ENCODE measurements around the gene ASB5. TPM values are rescaled to one million over a fixed set of nuclear protein-coding genes. Genes with fewer than 3 reads are reported as not detected.

ASB5 gene, protein sequence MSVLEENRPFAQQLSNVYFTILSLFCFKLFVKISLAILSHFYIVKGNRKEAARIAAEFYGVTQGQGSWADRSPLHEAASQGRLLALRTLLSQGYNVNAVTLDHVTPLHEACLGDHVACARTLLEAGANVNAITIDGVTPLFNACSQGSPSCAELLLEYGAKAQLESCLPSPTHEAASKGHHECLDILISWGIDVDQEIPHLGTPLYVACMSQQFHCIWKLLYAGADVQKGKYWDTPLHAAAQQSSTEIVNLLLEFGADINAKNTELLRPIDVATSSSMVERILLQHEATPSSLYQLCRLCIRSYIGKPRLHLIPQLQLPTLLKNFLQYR
- total RNA-seq = not detected
- polyA plus RNA-seq = not detected
- not detected for total RNA-seq

DNA sequence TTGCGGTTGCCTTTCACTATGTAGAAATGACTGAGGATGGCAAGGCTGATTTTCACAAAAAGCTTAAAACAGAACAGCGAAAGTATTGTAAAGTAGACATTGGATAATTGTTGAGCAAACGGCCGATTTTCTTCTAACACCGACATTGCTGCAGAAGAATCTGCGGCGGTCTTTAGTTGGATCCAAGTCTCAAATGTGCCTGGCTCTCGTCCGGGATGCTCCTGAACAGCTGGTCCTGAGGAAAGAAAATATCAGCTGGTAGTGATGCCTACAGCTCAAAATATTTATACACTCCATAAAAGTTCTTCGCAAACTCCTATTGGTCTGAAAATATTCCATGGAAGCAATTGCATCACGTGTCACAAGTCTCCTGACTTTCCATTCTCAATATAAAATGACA, at the start of gene ASB5:
ASB5 (minus strand) TSS at position 260 of the 400 bp plus-strand sequence; CDS start at position 146, 114 bp downstream.
- no peak within 1 kb of the TSS for H3K27ac ChIP-seq (ENCODE audit: low read depth, low read length)
- H3K9me3 Mint-ChIP-seq = no peaks in the 10 kb centered on the region
- no peak within 1 kb of the TSS for H3K4me3 ChIP-seq (ENCODE audit: low read length)
- DNase-seq = no peak
- H3K36me3 ChIP-seq (ENCODE audit: control insufficient read depth in 2 of 3, insufficient read depth in 3 of 3, low read length in 3 of 3) = no peaks in the 10 kb centered on the region
- H3K4me3 Mint-ChIP-seq = no peak within 1 kb of the TSS
- H3K27ac Mint-ChIP-seq = no peak within 1 kb of the TSS
- H3K27me3 Mint-ChIP-seq = peaks cover 0 to 2% (median 0%) of the 10 kb centered on the region in 5 donors
- ChIA-PET POLR2A (no interaction called here), CTCF (no interaction called here)
- no peaks in the 10 kb centered on the region for H3K27me3 ChIP-seq (ENCODE audit: control insufficient read depth in 2 of 2, insufficient read depth in 2 of 2, low read length in 2 of 2)
- no peak for ATAC-seq
- H3K9me3 ChIP-seq (ENCODE audit: control insufficient read depth in 2 of 3, low read length in 3 of 3) = no peaks in the 10 kb centered on the region
- intact Hi-C loops (cut with micrococcal nuclease) = no loop called here
- no peaks in the 10 kb centered on the region for H3K4me1 ChIP-seq (ENCODE audit: control insufficient read depth in 2 of 2, insufficient read depth in 2 of 2, low read length in 2 of 2)
- peaks cover 0 to 6% (median 0%) of the 10 kb centered on the region in 5 donors for H3K36me3 Mint-ChIP-seq
- H3K4me1 Mint-ChIP-seq = no peaks in the 10 kb centered on the region

DNA sequence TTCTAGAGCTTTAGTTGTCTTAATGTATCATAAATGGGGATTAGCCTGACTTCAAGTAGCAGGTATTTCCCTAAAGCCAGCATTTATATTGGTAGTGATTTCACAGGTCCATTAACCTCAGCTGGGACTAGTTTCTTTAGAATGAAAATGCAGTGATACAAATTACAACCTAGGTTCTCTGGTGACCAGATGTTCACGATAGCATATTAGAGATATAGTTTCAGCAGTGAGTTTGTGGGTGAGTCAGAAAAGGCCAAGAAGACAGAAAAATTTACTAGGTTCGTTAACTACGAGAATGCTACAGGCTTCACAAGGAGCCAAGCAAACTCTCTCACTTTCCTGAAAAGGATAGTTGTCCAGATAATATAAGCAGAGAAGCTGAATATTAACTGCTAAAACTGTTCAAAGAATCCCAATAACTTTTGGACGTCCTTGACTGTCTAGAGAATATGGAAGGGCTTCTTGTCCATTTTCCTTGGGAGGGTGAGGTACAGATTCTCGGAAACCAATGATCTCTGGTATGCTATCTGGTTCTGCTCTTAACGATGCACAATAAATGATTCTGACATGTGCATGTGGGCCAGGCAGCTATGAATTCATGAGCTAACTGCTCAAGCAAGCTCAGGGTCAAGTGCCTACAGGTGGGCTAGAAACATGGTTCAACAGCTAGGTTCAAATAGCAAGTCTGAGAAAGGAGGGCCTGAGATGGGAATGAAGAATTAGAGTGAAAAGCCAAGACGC, 44.7 kb upstream of the ASB5 start:
- no peak overlapping the region for H3K4me3 ChIP-seq (ENCODE audit: low read length)
- CTCF ChIA-PET = no interaction called here
- ATAC-seq (no peak), DNase-seq (no peak)
- Mint-ChIP-seq H3K9me3 (no peaks in the 10 kb centered on the region), H3K27ac (no peak overlapping the region), H3K27me3 (peaks cover 0 to 13% (median 0%) of the 10 kb centered on the region in 5 donors), H3K4me3 (no peak overlapping the region), H3K36me3 (peaks cover 0 to 2% (median 0%) of the 10 kb centered on the region in 5 donors), H3K4me1 (peaks cover 0 to 12% (median 8%) of the 10 kb centered on the region in 7 donors)
- POLR2A ChIA-PET = no interaction called here
- no peaks in the 10 kb centered on the region for H3K9me3 ChIP-seq (ENCODE audit: control insufficient read depth in 2 of 3, low read length in 3 of 3)
- H3K4me1 ChIP-seq (ENCODE audit: control insufficient read depth in 2 of 2, insufficient read depth in 2 of 2, low read length in 2 of 2) = peaks cover 0 to 2% of the 10 kb centered on the region in 2 donors
- intact Hi-C loops (cut with micrococcal nuclease) = no loop called here
- no peaks in the 10 kb centered on the region for H3K27me3 ChIP-seq (ENCODE audit: control insufficient read depth in 2 of 2, insufficient read depth in 2 of 2, low read length in 2 of 2)
- no peaks in the 10 kb centered on the region for H3K36me3 ChIP-seq (ENCODE audit: control insufficient read depth in 2 of 3, insufficient read depth in 3 of 3, low read length in 3 of 3)
- no peak overlapping the region for H3K27ac ChIP-seq (ENCODE audit: low read depth, low read length)

DNA sequence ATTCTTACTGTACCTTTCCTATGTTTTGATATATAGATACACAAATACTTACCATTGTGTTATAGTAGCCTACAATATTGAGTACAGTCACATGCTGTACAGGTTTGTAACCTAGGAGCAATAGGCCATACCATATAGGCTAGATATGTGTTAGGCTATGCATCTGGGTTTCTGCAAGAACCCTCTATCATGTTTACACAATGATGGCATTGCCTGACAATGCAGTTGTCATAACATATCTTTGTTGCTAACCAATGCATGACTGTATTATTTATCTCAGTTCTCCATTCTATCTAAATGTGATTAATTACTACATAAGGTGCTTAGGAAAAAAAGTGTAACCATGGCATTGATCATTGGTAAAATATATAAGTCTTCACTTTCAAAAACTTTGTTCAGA, 40.8 kb upstream of the ASB5 start:
- no peak overlapping the region for H3K27ac ChIP-seq (ENCODE audit: low read depth, low read length)
- ChIA-PET POLR2A (no interaction called here), CTCF (no interaction called here)
- no peaks in the 10 kb centered on the region for H3K9me3 ChIP-seq (ENCODE audit: control insufficient read depth in 2 of 3, low read length in 3 of 3)
- no peaks in the 10 kb centered on the region for H3K9me3 Mint-ChIP-seq
- ATAC-seq (no peak), DNase-seq (no peak)
- no peaks in the 10 kb centered on the region for H3K27me3 ChIP-seq (ENCODE audit: control insufficient read depth in 2 of 2, insufficient read depth in 2 of 2, low read length in 2 of 2)
- H3K27me3 Mint-ChIP-seq = peaks cover 11 to 23% (median 18%) of the 10 kb centered on the region in 5 donors
- no peak overlapping the region for H3K27ac Mint-ChIP-seq
- H3K4me1 ChIP-seq (ENCODE audit: control insufficient read depth in 2 of 2, insufficient read depth in 2 of 2, low read length in 2 of 2) = no peaks in the 10 kb centered on the region
- H3K4me3 Mint-ChIP-seq = no peak overlapping the region
- H3K4me1 Mint-ChIP-seq = no peaks in the 10 kb centered on the region
- no peak overlapping the region for H3K4me3 ChIP-seq (ENCODE audit: low read length)
- no peaks in the 10 kb centered on the region for H3K36me3 Mint-ChIP-seq
- intact Hi-C loops (cut with micrococcal nuclease) = no loop called here
- H3K36me3 ChIP-seq (ENCODE audit: control insufficient read depth in 2 of 3, insufficient read depth in 3 of 3, low read length in 3 of 3) = no peaks in the 10 kb centered on the region

DNA sequence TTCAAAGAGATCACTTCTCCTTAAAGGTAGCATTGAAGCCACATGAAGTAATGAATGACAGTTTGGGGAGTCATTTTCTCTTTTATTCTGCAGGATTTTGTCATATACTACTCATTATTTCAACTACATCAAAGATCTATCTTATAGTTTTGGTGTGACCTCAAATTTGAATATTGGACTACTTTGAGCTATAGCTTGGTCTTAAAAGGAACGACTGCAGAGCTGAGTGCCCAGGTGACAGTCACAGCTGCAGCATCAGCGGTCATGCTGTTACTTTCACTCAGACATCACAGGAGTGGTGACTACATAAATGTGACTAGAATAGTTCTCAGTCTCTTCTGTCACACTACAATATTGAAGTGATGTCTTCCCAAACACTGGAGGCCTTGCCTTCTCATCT, 40.0 kb upstream of the ASB5 start:
- Mint-ChIP-seq H3K27ac (no peak overlapping the region), H3K4me3 (no peak overlapping the region), H3K4me1 (no peaks in the 10 kb centered on the region), H3K9me3 (no peaks in the 10 kb centered on the region), H3K27me3 (peaks cover 14 to 30% (median 19%) of the 10 kb centered on the region in 5 donors), H3K36me3 (no peaks in the 10 kb centered on the region)
- ChIA-PET CTCF (no interaction called here), POLR2A (no interaction called here)
- Histone ChIP-seq H3K4me1 (ENCODE audit: control insufficient read depth in 2 of 2, insufficient read depth in 2 of 2, low read length in 2 of 2) (no peaks in the 10 kb centered on the region), H3K27me3 (ENCODE audit: control insufficient read depth in 2 of 2, insufficient read depth in 2 of 2, low read length in 2 of 2) (no peaks in the 10 kb centered on the region), H3K36me3 (ENCODE audit: control insufficient read depth in 2 of 3, insufficient read depth in 3 of 3, low read length in 3 of 3) (no peaks in the 10 kb centered on the region), H3K9me3 (ENCODE audit: control insufficient read depth in 2 of 3, low read length in 3 of 3) (no peaks in the 10 kb centered on the region), H3K27ac (ENCODE audit: low read depth, low read length) (no peak overlapping the region), H3K4me3 (ENCODE audit: low read length) (no peak overlapping the region)
- intact Hi-C loops (cut with micrococcal nuclease) = no loop called here
- DNase-seq = no peak
- no peak for ATAC-seq

DNA sequence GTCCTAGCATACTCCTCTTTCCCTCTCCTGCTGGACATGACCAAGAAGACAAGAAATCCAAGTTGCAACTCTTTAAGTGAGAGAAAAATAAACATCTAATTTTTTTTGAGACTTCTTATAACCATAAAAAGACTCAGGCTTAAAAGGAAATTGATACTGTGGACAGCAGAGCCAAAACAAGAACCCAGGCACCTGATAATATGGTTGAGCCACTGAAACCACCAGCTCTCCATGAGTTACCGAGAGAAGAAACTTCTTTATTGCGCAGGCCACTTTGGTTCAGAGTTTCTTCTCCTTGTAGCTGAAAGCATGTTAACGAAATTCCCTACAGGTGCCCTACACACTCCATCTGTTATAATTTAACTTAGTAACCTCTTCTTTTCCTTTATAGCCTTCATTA, 39.4 kb upstream of the ASB5 start:
- Mint-ChIP-seq H3K9me3 (no peaks in the 10 kb centered on the region), H3K4me3 (no peak overlapping the region), H3K27me3 (peaks cover 20 to 35% (median 24%) of the 10 kb centered on the region in 5 donors), H3K4me1 (no peaks in the 10 kb centered on the region), H3K36me3 (no peaks in the 10 kb centered on the region), H3K27ac (no peak overlapping the region)
- no peak for DNase-seq
- Histone ChIP-seq H3K4me1 (ENCODE audit: control insufficient read depth in 2 of 2, insufficient read depth in 2 of 2, low read length in 2 of 2) (no peaks in the 10 kb centered on the region), H3K27me3 (ENCODE audit: control insufficient read depth in 2 of 2, insufficient read depth in 2 of 2, low read length in 2 of 2) (no peaks in the 10 kb centered on the region), H3K27ac (ENCODE audit: low read depth, low read length) (no peak overlapping the region), H3K9me3 (ENCODE audit: control insufficient read depth in 2 of 3, low read length in 3 of 3) (no peaks in the 10 kb centered on the region), H3K36me3 (ENCODE audit: control insufficient read depth in 2 of 3, insufficient read depth in 3 of 3, low read length in 3 of 3) (no peaks in the 10 kb centered on the region), H3K4me3 (ENCODE audit: low read length) (no peak overlapping the region)
- ChIA-PET CTCF (no interaction called here), POLR2A (interaction anchor here (1.0 kb wide), 1 partner anchor 107 kb away, joined by 3 read pairs; no protein-coding TSS in a partner anchor)
- intact Hi-C loops (cut with micrococcal nuclease) = no loop called here
- no peak for ATAC-seq

DNA sequence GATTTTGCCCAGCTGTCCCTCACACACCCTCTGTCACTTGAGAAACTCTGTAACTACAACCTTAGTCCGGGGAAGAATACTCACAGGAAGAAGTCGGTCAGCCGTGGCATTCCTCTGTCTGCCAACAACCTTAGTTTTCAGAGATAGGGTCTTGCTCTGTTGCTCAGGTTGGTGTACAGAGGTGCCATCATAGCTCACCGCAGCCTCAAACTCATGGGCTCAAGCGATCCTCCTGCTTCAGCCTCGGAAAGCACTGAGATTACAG, 38.6 kb upstream of the ASB5 start:
- no peaks in the 10 kb centered on the region for H3K9me3 ChIP-seq (ENCODE audit: control insufficient read depth in 2 of 3, low read length in 3 of 3)
- peaks cover 0 to 3% of the 10 kb centered on the region in 2 donors for H3K27me3 ChIP-seq (ENCODE audit: control insufficient read depth in 2 of 2, insufficient read depth in 2 of 2, low read length in 2 of 2)
- H3K4me1 Mint-ChIP-seq = no peaks in the 10 kb centered on the region
- no peaks in the 10 kb centered on the region for H3K36me3 ChIP-seq (ENCODE audit: control insufficient read depth in 2 of 3, insufficient read depth in 3 of 3, low read length in 3 of 3)
- intact Hi-C loops (cut with micrococcal nuclease) = no loop called here
- H3K27ac Mint-ChIP-seq = no peak overlapping the region
- ChIA-PET CTCF (no interaction called here), POLR2A (interaction anchor here (1.0 kb wide), 1 partner anchor 106 kb away, joined by 3 read pairs; no protein-coding TSS in a partner anchor)
- H3K27ac ChIP-seq (ENCODE audit: low read depth, low read length) = no peak overlapping the region
- no peak for ATAC-seq
- H3K4me3 Mint-ChIP-seq = no peak overlapping the region
- H3K4me1 ChIP-seq (ENCODE audit: control insufficient read depth in 2 of 2, insufficient read depth in 2 of 2, low read length in 2 of 2) = no peaks in the 10 kb centered on the region
- H3K9me3 Mint-ChIP-seq = peaks cover 0 to 1% (median 0%) of the 10 kb centered on the region in 11 donors
- peaks cover 25 to 41% (median 31%) of the 10 kb centered on the region in 5 donors for H3K27me3 Mint-ChIP-seq
- DNase-seq = no peak
- no peaks in the 10 kb centered on the region for H3K36me3 Mint-ChIP-seq
- no peak overlapping the region for H3K4me3 ChIP-seq (ENCODE audit: low read length)
